Activated T-cell treated with anti-CD3 and anti-CD28 coated beads, Interleukin-2, amount 50 U/mL, for 24 hours (primary cell): Measurements from ENCODE around the gene ATP6V0D1.

ENCODE experiments used
- DNase-seq: peaks from one replicate; pipeline ENCODE4 v3.0.0-alpha.2; 2020
- H3K27ac Mint-ChIP-seq: 2 replicates; pipeline ENCODE4 v1.8.0; 2020; ENCODE audit warnings: mild to moderate bottlenecking, mixed read lengths
- H3K27me3 Mint-ChIP-seq: 2 replicates; pipeline ENCODE4 v1.8.0; 2020; ENCODE audit warnings: mixed read lengths
- H3K36me3 Mint-ChIP-seq: 2 replicates; pipeline ENCODE4 v1.8.0; 2020; ENCODE audit warnings: low read depth, mixed read lengths
- H3K4me1 Mint-ChIP-seq: 2 replicates; pipeline ENCODE4 v1.8.0; 2020; ENCODE audit warnings: low read depth, mixed read lengths
- H3K4me3 Mint-ChIP-seq: 2 replicates; pipeline ENCODE4 v1.8.0; 2020; ENCODE audit warnings: mild to moderate bottlenecking, moderate library complexity, mixed read lengths
- H3K9me3 Mint-ChIP-seq: 2 replicates; pipeline ENCODE4 v1.8.0; 2020; ENCODE audit warnings: mixed read lengths

Gene ATP6V0D1

GRCh38 chr16:67388191-67388590 lies 92.8 kb downstream of the ATP6V0D1 start:
- peaks cover 12% of the 10 kb centered on the region for H3K4me1 Mint-ChIP-seq
- no peak for DNase-seq
- H3K36me3 Mint-ChIP-seq: no peaks in the 10 kb centered on the region
- no peaks in the 10 kb centered on the region for H3K9me3 Mint-ChIP-seq
- no peak overlapping the region for H3K27ac Mint-ChIP-seq
- H3K27me3 Mint-ChIP-seq: peaks cover 12% of the 10 kb centered on the region
- H3K4me3 Mint-ChIP-seq: no peak overlapping the region
